Measurements from ENCODE around the gene ABLIM3.

DNA sequence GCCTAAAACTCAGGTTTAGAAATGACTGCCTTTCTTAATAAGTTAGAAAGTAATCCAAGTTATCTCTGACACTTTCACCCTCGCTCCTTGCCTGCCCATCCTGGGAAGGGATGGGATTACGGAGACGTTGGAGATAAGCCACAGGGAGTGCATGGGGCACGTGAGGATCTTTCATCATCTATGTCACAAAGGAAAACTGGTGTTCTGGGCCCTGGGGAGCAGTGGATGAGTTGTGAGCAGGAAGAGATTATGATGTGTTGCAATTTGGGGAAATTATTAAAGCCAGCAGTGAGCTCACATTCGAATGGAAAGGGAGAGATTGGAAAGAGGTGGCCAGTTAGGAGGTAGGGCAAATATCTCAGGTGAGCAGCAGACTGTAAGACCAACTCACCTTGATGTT lies 143.2 kb downstream of the ABLIM3 start:
- TF ChIP-seq, protein P1, sequence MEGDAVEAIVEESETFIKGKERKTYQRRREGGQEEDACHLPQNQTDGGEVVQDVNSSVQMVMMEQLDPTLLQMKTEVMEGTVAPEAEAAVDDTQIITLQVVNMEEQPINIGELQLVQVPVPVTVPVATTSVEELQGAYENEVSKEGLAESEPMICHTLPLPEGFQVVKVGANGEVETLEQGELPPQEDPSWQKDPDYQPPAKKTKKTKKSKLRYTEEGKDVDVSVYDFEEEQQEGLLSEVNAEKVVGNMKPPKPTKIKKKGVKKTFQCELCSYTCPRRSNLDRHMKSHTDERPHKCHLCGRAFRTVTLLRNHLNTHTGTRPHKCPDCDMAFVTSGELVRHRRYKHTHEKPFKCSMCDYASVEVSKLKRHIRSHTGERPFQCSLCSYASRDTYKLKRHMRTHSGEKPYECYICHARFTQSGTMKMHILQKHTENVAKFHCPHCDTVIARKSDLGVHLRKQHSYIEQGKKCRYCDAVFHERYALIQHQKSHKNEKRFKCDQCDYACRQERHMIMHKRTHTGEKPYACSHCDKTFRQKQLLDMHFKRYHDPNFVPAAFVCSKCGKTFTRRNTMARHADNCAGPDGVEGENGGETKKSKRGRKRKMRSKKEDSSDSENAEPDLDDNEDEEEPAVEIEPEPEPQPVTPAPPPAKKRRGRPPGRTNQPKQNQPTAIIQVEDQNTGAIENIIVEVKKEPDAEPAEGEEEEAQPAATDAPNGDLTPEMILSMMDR (IDR thresholded peaks at IDR 0.05; ENCODE audit: poor library complexity, severe bottlenecking), result no peak
- TF ChIP-seq EP300 (conservative IDR thresholded peaks at IDR 0.05; ENCODE audit: poor library complexity, severe bottlenecking) (no peak), POLR2AphosphoS5 (IDR thresholded peaks at IDR 0.05) (no peak), EZH2 (IDR thresholded peaks at IDR 0.05; ENCODE audit: borderline replicate concordance, insufficient read depth, low read length, poor library complexity, severe bottlenecking) (no peak), RAD21 (conservative IDR thresholded peaks at IDR 0.05) (no peak)
- TF ChIP-seq, protein P2, sequence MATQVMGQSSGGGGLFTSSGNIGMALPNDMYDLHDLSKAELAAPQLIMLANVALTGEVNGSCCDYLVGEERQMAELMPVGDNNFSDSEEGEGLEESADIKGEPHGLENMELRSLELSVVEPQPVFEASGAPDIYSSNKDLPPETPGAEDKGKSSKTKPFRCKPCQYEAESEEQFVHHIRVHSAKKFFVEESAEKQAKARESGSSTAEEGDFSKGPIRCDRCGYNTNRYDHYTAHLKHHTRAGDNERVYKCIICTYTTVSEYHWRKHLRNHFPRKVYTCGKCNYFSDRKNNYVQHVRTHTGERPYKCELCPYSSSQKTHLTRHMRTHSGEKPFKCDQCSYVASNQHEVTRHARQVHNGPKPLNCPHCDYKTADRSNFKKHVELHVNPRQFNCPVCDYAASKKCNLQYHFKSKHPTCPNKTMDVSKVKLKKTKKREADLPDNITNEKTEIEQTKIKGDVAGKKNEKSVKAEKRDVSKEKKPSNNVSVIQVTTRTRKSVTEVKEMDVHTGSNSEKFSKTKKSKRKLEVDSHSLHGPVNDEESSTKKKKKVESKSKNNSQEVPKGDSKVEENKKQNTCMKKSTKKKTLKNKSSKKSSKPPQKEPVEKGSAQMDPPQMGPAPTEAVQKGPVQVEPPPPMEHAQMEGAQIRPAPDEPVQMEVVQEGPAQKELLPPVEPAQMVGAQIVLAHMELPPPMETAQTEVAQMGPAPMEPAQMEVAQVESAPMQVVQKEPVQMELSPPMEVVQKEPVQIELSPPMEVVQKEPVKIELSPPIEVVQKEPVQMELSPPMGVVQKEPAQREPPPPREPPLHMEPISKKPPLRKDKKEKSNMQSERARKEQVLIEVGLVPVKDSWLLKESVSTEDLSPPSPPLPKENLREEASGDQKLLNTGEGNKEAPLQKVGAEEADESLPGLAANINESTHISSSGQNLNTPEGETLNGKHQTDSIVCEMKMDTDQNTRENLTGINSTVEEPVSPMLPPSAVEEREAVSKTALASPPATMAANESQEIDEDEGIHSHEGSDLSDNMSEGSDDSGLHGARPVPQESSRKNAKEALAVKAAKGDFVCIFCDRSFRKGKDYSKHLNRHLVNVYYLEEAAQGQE (IDR thresholded peaks at IDR 0.05; ENCODE audit: borderline replicate concordance), result no peak
